H1 (cell line): ENCODE measurements around the gene CAMTA1. TPM values are rescaled to one million over a fixed set of nuclear protein-coding genes. Genes with fewer than 3 reads are reported as not detected.

Experiments
- CTCF ChIA-PET: fragments of 300-600 bp; sonication (Branson Sonifier 250); formaldehyde crosslinking; loops from one replicate; lab custom pipeline; 2021; ENCODE audit not compliant: partially characterized antibody; lab: Charles Lee
- POLR2A ChIA-PET: fragments of 300-600 bp; sonication (Branson Sonifier 250); formaldehyde crosslinking; loops from one replicate; lab custom pipeline; 2021; ENCODE audit warnings: inconsistent platforms; ENCODE audit not compliant: partially characterized antibody; lab: Charles Lee
- DNase-seq, 2 experiments: peaks; one replicate each; pipeline versions ENCODE4 v3.0.0 to v3.0.0-alpha.2; 2010 to 2022; ENCODE audit warnings: low spot score in 2 of 2, low read depth in 1 of 2, mixed read lengths in 1 of 2
- FAIRE-seq: peaks from 2 replicates; lab custom pipeline; 2011; peaks lifted over from hg19 to GRCh38; lab: Jason Lieb, UNC
- H2AFZ ChIP-seq: 2 replicates; pipeline ENCODE4 v1.8.1; 2012; ENCODE audit warnings: low read length, inconsistent platforms
- H2AK5ac ChIP-seq: 2 replicates; pipeline ENCODE4 v1.6.1; 2013; ENCODE audit warnings: low read depth, low read length
- H2BK120ac ChIP-seq: replicated peaks from 2 replicates; pipeline ENCODE3; 2013; ENCODE audit warnings: low read depth, low read length, inconsistent platforms
- H2BK12ac ChIP-seq: 2 replicates; pipeline ENCODE4 v1.6.1; 2013; ENCODE audit warnings: low read depth, low read length
- H2BK15ac ChIP-seq: 2 replicates; pipeline ENCODE4 v1.6.1; 2013; ENCODE audit warnings: low read length
- H2BK20ac ChIP-seq: 2 replicates; pipeline ENCODE4 v1.6.1; 2013; ENCODE audit warnings: low read length
- H2BK5ac ChIP-seq: 2 replicates; pipeline ENCODE4 v1.6.1; 2013; ENCODE audit warnings: low read depth, low read length
- H3K14ac ChIP-seq: 2 replicates; pipeline ENCODE4 v1.6.1; 2013; ENCODE audit warnings: inconsistent platforms; ENCODE audit not compliant: insufficient read length
- H3K18ac ChIP-seq: 2 replicates; pipeline ENCODE4 v1.6.1; 2013; ENCODE audit warnings: low read length; ENCODE audit errors: extremely low read depth
- H3K23ac ChIP-seq: 2 replicates; pipeline ENCODE4 v1.6.1; 2013; ENCODE audit warnings: inconsistent platforms; ENCODE audit not compliant: insufficient read length
- H3K23me2 ChIP-seq: 2 replicates; pipeline ENCODE4 v1.6.1; 2013; ENCODE audit warnings: low read depth, low read length
- H3K27ac ChIP-seq: 2 replicates; pipeline ENCODE4 v1.6.1; 2011; ENCODE audit warnings: low read depth, low read length, inconsistent platforms
- H3K27me3 ChIP-seq, 4 experiments: replicated peaks in 1 of 4; 1 replicate in 1 of 4; 2 replicates in 3 of 4; pipeline versions ENCODE4 v1.6.1 to v1.8.1; 2011 to 2013; ENCODE audit warnings: low read length in 3 of 4, mild to moderate bottlenecking in 3 of 4, inconsistent platforms in 2 of 4, mixed read lengths in 2 of 4, moderate library complexity in 1 of 4; ENCODE audit not compliant: control insufficient read depth in 3 of 4, insufficient read depth in 3 of 4; ENCODE audit errors: extremely low read depth in 1 of 4
- H3K36me3 ChIP-seq, 4 experiments: 2 replicates each; pipeline versions ENCODE4 v1.6.1 to v1.8.1; 2011 to 2013; ENCODE audit warnings: mild to moderate bottlenecking in 4 of 4, low read length in 3 of 4, moderate library complexity in 2 of 4, control low read depth in 1 of 4, inconsistent platforms in 1 of 4; ENCODE audit not compliant: insufficient read depth in 4 of 4, control insufficient read depth in 2 of 4
- H3K4ac ChIP-seq: replicated peaks from 2 replicates; pipeline ENCODE3; 2013; ENCODE audit warnings: low read length, low read depth, mixed read lengths, inconsistent platforms; ENCODE audit not compliant: insufficient read length
- H3K4me1 ChIP-seq, 4 experiments: replicated peaks in 1 of 4; 1 replicate in 1 of 4; 2 replicates in 3 of 4; pipeline versions ENCODE4 v1.6.1 to v1.8.1; 2011 to 2013; ENCODE audit warnings: low read length in 3 of 4, inconsistent platforms in 2 of 4, mixed read lengths in 1 of 4; ENCODE audit not compliant: insufficient read depth in 4 of 4, control insufficient read depth in 3 of 4
- H3K4me2 ChIP-seq, 2 experiments: 2 replicates each; pipeline versions ENCODE4 v1.6.1 to v1.8.1; 2011 to 2013; ENCODE audit warnings: low read depth in 2 of 2, low read length in 2 of 2, control low read depth in 1 of 2, inconsistent platforms in 1 of 2, mild to moderate bottlenecking in 1 of 2; ENCODE audit not compliant: insufficient read depth in 1 of 2
- H3K4me3 ChIP-seq, 4 experiments: fragments of 200-600, 300-600 bp in 1 of 4; sonication (generic), shearing (Covaris generic), sonication (Bioruptor Twin) in 1 of 4; 2 replicates each; pipeline versions ENCODE4 v1.5.1 to v1.8.1; 2011 to 2016; ENCODE audit warnings: low read length in 4 of 4, low read depth in 3 of 4, control low read depth in 2 of 4, inconsistent platforms in 2 of 4, mild to moderate bottlenecking in 2 of 4, mixed read lengths in 1 of 4, moderate library complexity in 1 of 4; ENCODE audit not compliant: insufficient read depth in 2 of 4; ENCODE audit errors: extremely low read depth in 1 of 4
- H3K56ac ChIP-seq: replicated peaks from 2 replicates; pipeline ENCODE3; 2013; ENCODE audit warnings: low read depth, mild to moderate bottlenecking, mixed read lengths, low read length, inconsistent platforms; ENCODE audit not compliant: insufficient read length
- H3K79me1 ChIP-seq: 2 replicates; pipeline ENCODE4 v1.6.1; 2013; ENCODE audit warnings: low read depth, low read length, control low read depth
- H3K79me2 ChIP-seq, 2 experiments: 2 replicates each; pipeline versions ENCODE4 v1.6.1 to v1.8.1; 2012 to 2013; ENCODE audit warnings: low read length in 2 of 2, mild to moderate bottlenecking in 2 of 2, inconsistent platforms in 1 of 2; ENCODE audit not compliant: insufficient read depth in 2 of 2, control insufficient read depth in 1 of 2
- H3K9ac ChIP-seq, 4 experiments: replicated peaks in 1 of 4; 1 replicate in 1 of 4; 2 replicates in 3 of 4; pipeline versions ENCODE4 v1.6.1 to v1.8.1; 2011 to 2013; ENCODE audit warnings: low read depth in 3 of 4, low read length in 3 of 4, control low read depth in 2 of 4, mild to moderate bottlenecking in 2 of 4, moderate library complexity in 2 of 4, inconsistent platforms in 1 of 4; ENCODE audit errors: extremely low read depth in 1 of 4
- H3K9me3 ChIP-seq, 2 experiments: 2 replicates each; pipeline versions ENCODE4 v1.6.1 to v1.8.1; 2012 to 2013; ENCODE audit warnings: mild to moderate bottlenecking in 2 of 2, moderate library complexity in 2 of 2, control low read depth in 1 of 2, inconsistent platforms in 1 of 2, low read depth in 1 of 2, low read length in 1 of 2, mixed read lengths in 1 of 2; ENCODE audit not compliant: insufficient read depth in 2 of 2
- H4K20me1 ChIP-seq, 2 experiments: replicated peaks in 1 of 2; 2 replicates each; pipeline versions ENCODE3 to v1.8.1; 2011 to 2013; ENCODE audit warnings: inconsistent platforms in 2 of 2, low read length in 2 of 2, mild to moderate bottlenecking in 1 of 2; ENCODE audit not compliant: insufficient read depth in 2 of 2, control insufficient read depth in 1 of 2
- H4K5ac ChIP-seq: 2 replicates; pipeline ENCODE4 v1.6.1; 2013; ENCODE audit warnings: low read length, low read depth, mixed read lengths, inconsistent platforms; ENCODE audit not compliant: insufficient read length
- H4K8ac ChIP-seq: 2 replicates; pipeline ENCODE4 v1.8.0; 2013; ENCODE audit warnings: mild to moderate bottlenecking, moderate library complexity, low read length, inconsistent platforms; ENCODE audit not compliant: insufficient read depth; ENCODE audit errors: extremely low read depth
- H4K91ac ChIP-seq: replicated peaks from 2 replicates; pipeline ENCODE3; 2013; ENCODE audit warnings: low read length, mixed read lengths, inconsistent platforms; ENCODE audit not compliant: insufficient read length
- RNF2 ChIP-seq: fragments of 200-900, 300-1000 bp; sonication (generic); IDR thresholded peaks from 2 replicates; pipeline ENCODE4 v1.7.1; 2016; ENCODE audit warnings: borderline replicate concordance, low read depth, mild to moderate bottlenecking, antibody characterized with exemption, low read length; ENCODE audit not compliant: poor library complexity, severe bottlenecking; ENCODE audit errors: missing control alignments
- polyA plus RNA-seq, 7 experiments: library from polyadenylated mRNA; depleted of rRNA in 3 of 7; stranded (reverse) in 5 of 7; unstranded in 2 of 7; fragments of >200 nt in 5 of 7; fragments of 200-250 nt in 2 of 7; gene quantifications; 1 replicate in 5 of 7; 2 replicates in 1 of 7; 4 replicates in 1 of 7; pipeline versions ENCODE4 v1.2.1 to v1.2.3, GENCODE V29; 2011 to 2013; ENCODE audit warnings: missing spikeins in 2 of 7, mixed read lengths in 2 of 7
- total RNA-seq: library from RNA; stranded (reverse); fragmentation: NEBNext Ultra II Directional; extraction: Animal tissue kit (Norgen Biotek cat#: 25700); gene quantifications from 2 replicates; pipeline ENCODE4 v1.2.1, GENCODE V29; 2021

CAMTA1 gene
- total and polyA plus RNA-seq, 2 of the 8 experiments (the other 6 are each of a cell fraction or from before 2014, with no cell fraction given), result 65.0 to 119 TPM

GRCh38 chr1:7267493-7267892, 482.2 kb downstream of the CAMTA1 start:
- POLR2A ChIA-PET, result no interaction called here
- Histone ChIP-seq H2BK5ac (no peak overlapping the region), H4K91ac (no peak overlapping the region), H3K27me3 (no peaks in the 10 kb centered on the region), H3K79me2 (no peaks in the 10 kb centered on the region), H3K23me2 (no peaks in the 10 kb centered on the region), H3K4me2 (no peak overlapping the region), H3K14ac (no peak overlapping the region), H2AFZ (no peak overlapping the region), H3K79me1 (no peaks in the 10 kb centered on the region), H3K36me3 (no peaks in the 10 kb centered on the region; a peak in 2 of 8 replicates), H4K20me1 (peaks cover 0 to 2% of the 10 kb centered on the region in 2 experiments), H3K4me1 (no peaks in the 10 kb centered on the region), H4K5ac (no peak overlapping the region), H3K9me3 (peaks cover 10 to 11% of the 10 kb centered on the region in 2 experiments; a peak in 3 of 4 replicates), H3K4me3 (no peak overlapping the region), H3K9ac (no peak overlapping the region), H3K56ac (no peak overlapping the region), H3K27ac (no peak overlapping the region), H3K4ac (no peak overlapping the region), H3K18ac (no peak overlapping the region), H2BK12ac (no peak overlapping the region), H4K8ac (no peak overlapping the region), H2AK5ac (no peak overlapping the region), H3K23ac (no peak overlapping the region), H2BK15ac (no peak overlapping the region), H2BK20ac (no peak overlapping the region), H2BK120ac (no peak overlapping the region)
- peak in 1 of 2 experiments; percentile 7 for DNase-seq
- FAIRE-seq, result no peak
- CTCF ChIA-PET, result interaction anchor here (0.7 to 2.5 kb wide), 2 partner anchors 12 to 16 kb away, joined by 3 to 14 read pairs; no protein-coding TSS in a partner anchor
- TF ChIP-seq RNF2, result no peak
